HL-60 (cell line): Measurements from ENCODE around the gene COL18A1.

Experiments
- GABPA ChIP-seq: IDR thresholded peaks from 2 replicates; pipeline ENCODE4 v1.6.1; 2012; ENCODE audit warnings: low read depth
- POLR2AphosphoS5 ChIP-seq: IDR thresholded peaks from 2 replicates; pipeline ENCODE4 v1.6.1; 2012; ENCODE audit warnings: low read depth
- TF ChIP-seq, protein P1 (sequence below): IDR thresholded peaks from one replicate; pipeline ENCODE4 v1.5.1; 2011; ENCODE audit warnings: low read length, control low read depth, inconsistent platforms; ENCODE audit not compliant: insufficient read depth
- TF ChIP-seq, protein P2 (sequence below): IDR thresholded peaks from 2 replicates; pipeline ENCODE4 v1.6.1; 2012; ENCODE audit warnings: low read depth; ENCODE audit not compliant: insufficient replicate concordance

DNA sequence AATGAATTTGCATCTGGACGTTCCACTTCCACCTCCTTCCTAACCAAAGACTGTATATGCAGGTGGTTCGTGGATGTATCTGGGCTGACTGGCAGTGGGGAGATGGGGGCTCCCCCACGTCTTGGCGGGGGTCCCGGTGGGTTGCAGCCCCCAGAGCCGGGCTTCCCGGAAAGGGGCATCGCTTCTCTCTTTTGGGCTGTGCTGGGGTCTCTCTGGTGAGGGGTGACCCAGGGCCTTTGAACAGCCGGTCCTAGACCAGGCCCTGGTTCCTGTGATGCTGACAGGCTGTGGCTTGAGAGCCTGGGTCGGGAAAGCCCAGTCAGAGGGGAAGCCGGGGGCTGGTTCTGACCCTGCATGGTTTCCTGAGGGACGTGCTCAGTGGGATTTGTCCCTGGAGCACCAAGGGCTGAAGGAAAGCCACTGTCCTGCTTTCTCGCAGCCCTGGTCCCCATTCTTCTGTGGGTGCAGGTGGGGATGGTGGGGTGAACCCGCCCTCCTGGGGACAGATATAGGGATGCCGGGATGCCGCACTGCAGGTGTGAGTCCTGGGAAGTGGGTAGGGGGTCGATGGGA, 29.8 kb downstream of the COL18A1 start:
- TF ChIP-seq, protein P1, sequence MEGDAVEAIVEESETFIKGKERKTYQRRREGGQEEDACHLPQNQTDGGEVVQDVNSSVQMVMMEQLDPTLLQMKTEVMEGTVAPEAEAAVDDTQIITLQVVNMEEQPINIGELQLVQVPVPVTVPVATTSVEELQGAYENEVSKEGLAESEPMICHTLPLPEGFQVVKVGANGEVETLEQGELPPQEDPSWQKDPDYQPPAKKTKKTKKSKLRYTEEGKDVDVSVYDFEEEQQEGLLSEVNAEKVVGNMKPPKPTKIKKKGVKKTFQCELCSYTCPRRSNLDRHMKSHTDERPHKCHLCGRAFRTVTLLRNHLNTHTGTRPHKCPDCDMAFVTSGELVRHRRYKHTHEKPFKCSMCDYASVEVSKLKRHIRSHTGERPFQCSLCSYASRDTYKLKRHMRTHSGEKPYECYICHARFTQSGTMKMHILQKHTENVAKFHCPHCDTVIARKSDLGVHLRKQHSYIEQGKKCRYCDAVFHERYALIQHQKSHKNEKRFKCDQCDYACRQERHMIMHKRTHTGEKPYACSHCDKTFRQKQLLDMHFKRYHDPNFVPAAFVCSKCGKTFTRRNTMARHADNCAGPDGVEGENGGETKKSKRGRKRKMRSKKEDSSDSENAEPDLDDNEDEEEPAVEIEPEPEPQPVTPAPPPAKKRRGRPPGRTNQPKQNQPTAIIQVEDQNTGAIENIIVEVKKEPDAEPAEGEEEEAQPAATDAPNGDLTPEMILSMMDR = no peak
- TF ChIP-seq POLR2AphosphoS5 (no peak), GABPA (no peak)
- TF ChIP-seq, protein P2, sequence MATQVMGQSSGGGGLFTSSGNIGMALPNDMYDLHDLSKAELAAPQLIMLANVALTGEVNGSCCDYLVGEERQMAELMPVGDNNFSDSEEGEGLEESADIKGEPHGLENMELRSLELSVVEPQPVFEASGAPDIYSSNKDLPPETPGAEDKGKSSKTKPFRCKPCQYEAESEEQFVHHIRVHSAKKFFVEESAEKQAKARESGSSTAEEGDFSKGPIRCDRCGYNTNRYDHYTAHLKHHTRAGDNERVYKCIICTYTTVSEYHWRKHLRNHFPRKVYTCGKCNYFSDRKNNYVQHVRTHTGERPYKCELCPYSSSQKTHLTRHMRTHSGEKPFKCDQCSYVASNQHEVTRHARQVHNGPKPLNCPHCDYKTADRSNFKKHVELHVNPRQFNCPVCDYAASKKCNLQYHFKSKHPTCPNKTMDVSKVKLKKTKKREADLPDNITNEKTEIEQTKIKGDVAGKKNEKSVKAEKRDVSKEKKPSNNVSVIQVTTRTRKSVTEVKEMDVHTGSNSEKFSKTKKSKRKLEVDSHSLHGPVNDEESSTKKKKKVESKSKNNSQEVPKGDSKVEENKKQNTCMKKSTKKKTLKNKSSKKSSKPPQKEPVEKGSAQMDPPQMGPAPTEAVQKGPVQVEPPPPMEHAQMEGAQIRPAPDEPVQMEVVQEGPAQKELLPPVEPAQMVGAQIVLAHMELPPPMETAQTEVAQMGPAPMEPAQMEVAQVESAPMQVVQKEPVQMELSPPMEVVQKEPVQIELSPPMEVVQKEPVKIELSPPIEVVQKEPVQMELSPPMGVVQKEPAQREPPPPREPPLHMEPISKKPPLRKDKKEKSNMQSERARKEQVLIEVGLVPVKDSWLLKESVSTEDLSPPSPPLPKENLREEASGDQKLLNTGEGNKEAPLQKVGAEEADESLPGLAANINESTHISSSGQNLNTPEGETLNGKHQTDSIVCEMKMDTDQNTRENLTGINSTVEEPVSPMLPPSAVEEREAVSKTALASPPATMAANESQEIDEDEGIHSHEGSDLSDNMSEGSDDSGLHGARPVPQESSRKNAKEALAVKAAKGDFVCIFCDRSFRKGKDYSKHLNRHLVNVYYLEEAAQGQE = no peak
